Activated CD8-positive, alpha-beta T cell treated with anti-CD3 and anti-CD28 coated beads for 36 hours (primary cell): Measurements from ENCODE around the gene SPAG16. TPM values are rescaled to one million over a fixed set of nuclear protein-coding genes. Genes with fewer than 3 reads are reported as not detected.

ENCODE experiments used
- ATAC-seq: fragments of 200-7000 bp; cut with Tn5 transposase; one replicate; pipeline ENCODE4 v1.10.0; 2021; ENCODE audit warnings: mild to moderate bottlenecking, moderate library complexity
- CTCF ChIA-PET: fragments of 350-600 bp; sonication (Branson Sonifier 250); formaldehyde crosslinking; loops from one replicate; lab custom pipeline; 2021; ENCODE audit warnings: antibody characterized with exemption; lab: Charles Lee
- POLR2A ChIA-PET: fragments of 350-600 bp; sonication (Branson Sonifier 250); formaldehyde crosslinking; loops from one replicate; lab custom pipeline; 2021; ENCODE audit warnings: antibody characterized with exemption; lab: Charles Lee
- DNase-seq: peaks from one replicate; pipeline ENCODE4 v3.0.0-alpha.2; 2020
- H3K27ac Mint-ChIP-seq: one replicate; pipeline ENCODE4 v1.8.0; 2021; ENCODE audit warnings: mild to moderate bottlenecking, mixed read lengths
- H3K27me3 Mint-ChIP-seq: one replicate; pipeline ENCODE4 v1.8.0; 2021; ENCODE audit warnings: mixed read lengths
- H3K36me3 Mint-ChIP-seq: one replicate; pipeline ENCODE4 v1.8.0; 2021; ENCODE audit warnings: low read depth, mixed read lengths
- H3K4me1 Mint-ChIP-seq: one replicate; pipeline ENCODE4 v1.8.0; 2021; ENCODE audit warnings: low read depth, mixed read lengths
- H3K4me3 Mint-ChIP-seq: one replicate; pipeline ENCODE4 v1.8.0; 2021; ENCODE audit warnings: mild to moderate bottlenecking, moderate library complexity, mixed read lengths
- H3K9me3 Mint-ChIP-seq: one replicate; pipeline ENCODE4 v1.8.0; 2021; ENCODE audit warnings: mixed read lengths
- intact Hi-C: fragments of 100-400 bp; cut with micrococcal nuclease; formaldehyde crosslinking; loops from one replicate; pipeline ENCODE4 v1.10.0; 2022
- total RNA-seq, 2 experiments: library from RNA; stranded (reverse); gene quantifications; one replicate each; pipeline ENCODE4 v1.2.3, GENCODE V29; 2021
- TF ChIP-seq, protein P1 (sequence below): fragments of 200-600 bp; IDR thresholded peaks from one replicate; pipeline ENCODE4 v1.8.0; 2022; ENCODE audit warnings: antibody characterized with exemption, mild to moderate bottlenecking

SPAG16 gene
- total RNA-seq, 2 experiments from 2014 or later, result 9.4 to 11.7 TPM

DNA sequence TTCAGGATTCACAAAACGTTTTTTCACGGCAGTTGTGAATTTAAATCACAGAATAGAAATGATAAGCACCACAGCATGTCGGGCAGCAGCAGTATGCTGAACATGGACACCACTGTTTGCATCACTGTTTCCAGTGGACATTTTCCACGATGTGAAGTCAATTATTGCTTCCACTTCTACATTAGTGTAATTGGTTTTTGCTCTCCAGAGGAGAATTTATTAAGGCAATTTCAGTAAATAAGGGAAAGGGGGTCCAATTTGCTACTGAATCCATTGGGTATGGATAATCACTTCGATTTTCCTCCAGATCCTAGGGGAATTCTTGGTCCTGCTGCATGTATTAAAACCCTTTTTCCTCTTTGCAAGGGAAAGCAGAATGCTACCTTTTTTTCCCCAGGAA is 1096.4 kb downstream of the SPAG16 start:
- H3K36me3 Mint-ChIP-seq, result no peaks in the 10 kb centered on the region
- ChIA-PET CTCF (no interaction called here), POLR2A (no interaction called here)
- H3K27me3 Mint-ChIP-seq, result no peaks in the 10 kb centered on the region
- ATAC-seq (no peak), DNase-seq (no peak)
- intact Hi-C loops, result no loop called here
- H3K4me3 Mint-ChIP-seq, result no peak overlapping the region
- H3K9me3 Mint-ChIP-seq, result no peaks in the 10 kb centered on the region
- no peaks in the 10 kb centered on the region for H3K4me1 Mint-ChIP-seq
- H3K27ac Mint-ChIP-seq, result no peak overlapping the region
- TF ChIP-seq, protein P1, sequence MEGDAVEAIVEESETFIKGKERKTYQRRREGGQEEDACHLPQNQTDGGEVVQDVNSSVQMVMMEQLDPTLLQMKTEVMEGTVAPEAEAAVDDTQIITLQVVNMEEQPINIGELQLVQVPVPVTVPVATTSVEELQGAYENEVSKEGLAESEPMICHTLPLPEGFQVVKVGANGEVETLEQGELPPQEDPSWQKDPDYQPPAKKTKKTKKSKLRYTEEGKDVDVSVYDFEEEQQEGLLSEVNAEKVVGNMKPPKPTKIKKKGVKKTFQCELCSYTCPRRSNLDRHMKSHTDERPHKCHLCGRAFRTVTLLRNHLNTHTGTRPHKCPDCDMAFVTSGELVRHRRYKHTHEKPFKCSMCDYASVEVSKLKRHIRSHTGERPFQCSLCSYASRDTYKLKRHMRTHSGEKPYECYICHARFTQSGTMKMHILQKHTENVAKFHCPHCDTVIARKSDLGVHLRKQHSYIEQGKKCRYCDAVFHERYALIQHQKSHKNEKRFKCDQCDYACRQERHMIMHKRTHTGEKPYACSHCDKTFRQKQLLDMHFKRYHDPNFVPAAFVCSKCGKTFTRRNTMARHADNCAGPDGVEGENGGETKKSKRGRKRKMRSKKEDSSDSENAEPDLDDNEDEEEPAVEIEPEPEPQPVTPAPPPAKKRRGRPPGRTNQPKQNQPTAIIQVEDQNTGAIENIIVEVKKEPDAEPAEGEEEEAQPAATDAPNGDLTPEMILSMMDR, result no peak

DNA sequence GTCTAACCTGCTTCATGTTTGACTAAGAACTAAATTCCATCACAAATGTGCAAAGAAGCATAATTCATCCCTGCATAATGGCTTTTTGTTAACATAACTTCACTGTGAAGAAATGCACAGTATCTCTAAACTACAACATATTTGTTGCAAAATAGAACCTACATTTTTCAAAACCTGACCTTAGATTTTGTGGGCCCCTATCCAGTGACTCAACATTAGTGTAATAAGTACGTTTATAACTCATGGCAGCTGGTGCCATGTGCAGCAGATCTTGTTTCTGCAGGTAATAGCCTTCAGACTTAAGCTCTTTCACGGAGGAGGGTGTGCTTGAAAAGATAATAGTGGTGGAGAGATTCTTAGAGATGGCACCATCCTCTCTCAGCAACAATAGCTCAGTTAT is 1098.0 kb downstream of the SPAG16 start:
- TF ChIP-seq, protein P1, result no peak
- no peaks in the 10 kb centered on the region for H3K36me3 Mint-ChIP-seq
- ChIA-PET CTCF (no interaction called here), POLR2A (interaction anchor here (0.6 to 0.7 kb wide), 2 partner anchors 320 to 476 kb away, joined by 3 to 4 read pairs; no protein-coding TSS in a partner anchor)
- H3K4me3 Mint-ChIP-seq, result no peak overlapping the region
- intact Hi-C loops, result no loop called here
- no peaks in the 10 kb centered on the region for H3K27me3 Mint-ChIP-seq
- H3K4me1 Mint-ChIP-seq, result no peaks in the 10 kb centered on the region
- no peaks in the 10 kb centered on the region for H3K9me3 Mint-ChIP-seq
- no peak overlapping the region for H3K27ac Mint-ChIP-seq
- DNase-seq (no peak), ATAC-seq (no peak)

DNA sequence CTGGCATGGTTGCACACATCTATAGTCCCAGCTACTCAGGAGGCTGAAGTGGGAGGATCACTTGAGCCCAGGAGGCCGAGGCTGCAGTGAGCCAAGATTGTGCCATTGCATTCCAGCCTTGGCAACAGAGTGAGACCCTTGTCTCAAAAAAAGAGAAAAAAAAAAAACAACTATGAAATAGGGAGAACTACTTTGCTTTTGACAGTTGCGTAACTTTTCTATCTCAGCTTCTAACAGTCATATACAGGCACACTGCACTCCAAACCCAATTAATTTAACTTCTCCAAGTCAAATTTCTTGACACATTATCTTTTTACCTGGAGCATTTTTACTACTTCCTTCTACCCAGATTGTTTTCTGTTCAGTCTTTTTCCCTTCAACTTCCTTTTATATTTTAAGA is 1102.5 kb downstream of the SPAG16 start:
- H3K4me3 Mint-ChIP-seq, result no peak overlapping the region
- no peaks in the 10 kb centered on the region for H3K9me3 Mint-ChIP-seq
- TF ChIP-seq, protein P1, result no peak
- H3K4me1 Mint-ChIP-seq, result no peaks in the 10 kb centered on the region
- CTCF ChIA-PET, result no interaction called here
- intact Hi-C loops, result no loop called here
- H3K36me3 Mint-ChIP-seq, result no peaks in the 10 kb centered on the region
- no peak overlapping the region for H3K27ac Mint-ChIP-seq
- POLR2A ChIA-PET, result no interaction called here
- no peak for ATAC-seq
- DNase-seq, result no peak
- no peaks in the 10 kb centered on the region for H3K27me3 Mint-ChIP-seq

DNA sequence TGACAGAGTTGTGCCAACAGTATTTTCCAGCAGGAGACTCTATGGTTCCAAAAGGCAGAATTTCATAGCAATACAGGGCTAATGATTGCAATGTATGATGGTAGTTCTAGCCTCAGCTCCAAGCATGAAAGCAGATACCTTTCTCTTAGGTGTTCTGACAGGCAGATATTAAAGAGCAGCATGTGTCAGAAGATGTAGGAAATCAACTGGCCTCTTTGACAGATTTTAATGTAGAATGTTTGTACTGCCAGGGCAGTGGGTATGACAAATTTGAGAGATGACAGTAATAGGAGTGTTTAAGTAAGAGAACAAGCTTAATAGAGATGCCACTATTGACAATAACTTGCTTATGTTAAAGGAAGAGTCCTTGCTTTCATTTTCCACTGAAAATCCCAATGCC is 1105.1 kb downstream of the SPAG16 start:
- POLR2A ChIA-PET, result no interaction called here
- ATAC-seq (no peak), DNase-seq (no peak)
- Mint-ChIP-seq H3K4me3 (no peak overlapping the region), H3K27ac (no peak overlapping the region), H3K9me3 (no peaks in the 10 kb centered on the region), H3K4me1 (no peaks in the 10 kb centered on the region), H3K36me3 (no peaks in the 10 kb centered on the region), H3K27me3 (no peaks in the 10 kb centered on the region)
- intact Hi-C loops, result no loop called here
- CTCF ChIA-PET, result no interaction called here
- TF ChIP-seq, protein P1, result no peak

DNA sequence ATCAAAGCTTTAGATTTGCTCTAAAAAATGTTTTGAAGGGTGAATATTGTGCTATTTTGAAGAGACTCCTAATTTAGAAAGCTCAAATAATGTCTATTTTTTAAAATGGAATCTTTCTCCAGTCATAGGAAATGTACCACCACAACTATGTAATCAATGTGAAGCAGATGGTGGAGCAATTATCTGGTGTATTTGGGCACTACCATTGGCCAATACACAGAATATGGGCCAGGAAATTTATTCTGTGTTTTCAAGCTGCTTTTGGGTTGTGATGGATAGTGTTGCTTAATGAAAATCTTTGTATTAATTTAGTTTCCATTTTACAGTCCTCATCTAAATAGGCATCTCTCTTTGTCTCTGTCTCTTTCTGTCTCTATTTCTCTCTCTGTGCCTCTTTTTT is 1109.5 kb downstream of the SPAG16 start:
- POLR2A ChIA-PET, result no interaction called here
- Mint-ChIP-seq H3K4me1 (no peaks in the 10 kb centered on the region), H3K27me3 (no peaks in the 10 kb centered on the region), H3K4me3 (no peak overlapping the region), H3K9me3 (no peaks in the 10 kb centered on the region), H3K36me3 (no peaks in the 10 kb centered on the region), H3K27ac (no peak overlapping the region)
- DNase-seq (no peak), ATAC-seq (no peak)
- CTCF ChIA-PET, result interaction anchor here (0.9 kb wide), 1 partner anchor 19 kb away, joined by 3 read pairs; no protein-coding TSS in a partner anchor
- intact Hi-C loops, result no loop called here
- TF ChIP-seq, protein P1, result no peak
